Glomerular endothelial cell (primary cell): ENCODE results near the gene VPS33B. TPM values are rescaled to one million over a fixed set of nuclear protein-coding genes. Genes with fewer than 3 reads are reported as not detected.

Experiments used
- DNase-seq: peaks from one replicate; pipeline ENCODE4 v3.0.0-alpha.2; 2011; ENCODE audit warnings: low read depth, low spot score; ENCODE audit errors: extremely low read depth
- total RNA-seq: library from RNA; depleted of rRNA; stranded (reverse); fragments of >200 nt; gene quantifications from 2 replicates; pipeline ENCODE4 v1.2.3, GENCODE V29; 2015

Gene VPS33B
- total RNA-seq, 1 donor from 2014 or later, result 7.0 TPM

GRCh38 chr15:90953947-90954711 is 68.3 kb downstream of the VPS33B start:
- DNase-seq, result no peak

GRCh38 chr15:90952901-90953677 is 69.3 kb downstream of the VPS33B start:
- DNase-seq, result no peak

- no peak for DNase-seq
These were observed 71.7 kb downstream of the VPS33B start for GRCh38 chr15:90950676-90951075.

GRCh38 chr15:90949979-90950675 is 72.3 kb downstream of the VPS33B start:
- DNase-seq, result no peak

Other genes starting within 250 kb of the VPS33B start
- gene FURIN, start 154.0 kb downstream of the VPS33B start, total RNA-seq, result 137 and 177 TPM in 2 replicates
- gene FES, start 138.1 kb downstream of the VPS33B start, total RNA-seq, result 91.5 and 107 TPM in 2 replicates
- gene MAN2A2, start 119.3 kb downstream of the VPS33B start, total RNA-seq, result 42.3 and 54.5 TPM in 2 replicates
- 15.7 and 26.7 TPM in 2 replicates for gene HDDC3, start 90.0 kb downstream of the VPS33B start, total RNA-seq
- gene UNC45A, start 87.3 kb downstream of the VPS33B start, total RNA-seq, result 80.6 and 95.3 TPM in 2 replicates
- gene RCCD1, start 67.7 kb downstream of the VPS33B start, total RNA-seq, result 10.0 and 10.7 TPM in 2 replicates
- 27.9 and 61.4 TPM in 2 replicates for gene PRC1, start 28.1 kb downstream of the VPS33B start, total RNA-seq
- gene SV2B, start 77.7 kb upstream of the VPS33B start, total RNA-seq, result 9.9 and 28.6 TPM in 2 replicates